GM12878 (cell line): Measurements from ENCODE around the gene KLHDC8A. TPM values are rescaled to one million over a fixed set of nuclear protein-coding genes. Genes with fewer than 3 reads are reported as not detected.

Source experiments
- BACH1 ChIP-seq: fragments of 450-650 bp; IDR thresholded peaks from 2 replicates; pipeline ENCODE4 v1.6.1; 2017; ENCODE audit warnings: mild to moderate bottlenecking, borderline replicate concordance
- CBX3 ChIP-seq: fragments of 200-600 bp; sonication (generic); IDR thresholded peaks from 2 replicates; pipeline ENCODE4 v1.6.1; 2016; ENCODE audit warnings: low read depth, borderline replicate concordance
- ESRRA ChIP-seq: IDR thresholded peaks from 2 replicates; pipeline ENCODE4 v1.6.1; 2012; ENCODE audit warnings: mild to moderate bottlenecking, low read length, improper control_type of control experiment
- ETV6 ChIP-seq, 2 experiments: fragments of 450-650 bp in 1 of 2; IDR thresholded peaks in 1 of 2; conservative IDR thresholded peaks in 1 of 2; 2 replicates each; pipeline ENCODE4 v1.6.1; 2014; ENCODE audit warnings: antibody characterized with exemption in 1 of 2, borderline replicate concordance in 1 of 2, low read depth in 1 of 2, mild to moderate bottlenecking in 1 of 2, moderate library complexity in 1 of 2
- HCFC1 ChIP-seq: fragments of 150-350 bp; IDR thresholded peaks from 2 replicates; pipeline ENCODE4 v1.6.1; 2014; ENCODE audit warnings: low read length
- MEF2A ChIP-seq: IDR thresholded peaks from 2 replicates; pipeline ENCODE4 v1.6.1; 2011; ENCODE audit warnings: low read depth, mild to moderate bottlenecking, low read length, moderate library complexity; ENCODE audit not compliant: insufficient read depth
- MXI1 ChIP-seq: fragments of 150-350 bp; IDR thresholded peaks from 2 replicates; pipeline ENCODE4 v1.6.1; 2011; ENCODE audit warnings: low read depth, mild to moderate bottlenecking, inconsistent platforms, low read length, improper control_type of control experiment
- NFYB ChIP-seq: IDR thresholded peaks from 2 replicates; pipeline ENCODE4 v1.6.1; 2011; ENCODE audit warnings: low read depth, mild to moderate bottlenecking, low read length, improper control_type of control experiment, moderate library complexity; ENCODE audit not compliant: insufficient read depth
- POLR2AphosphoS2 ChIP-seq: IDR thresholded peaks from 2 replicates; pipeline ENCODE4 v1.6.1; 2011; ENCODE audit warnings: low read depth, mild to moderate bottlenecking, low read length, improper control_type of control experiment, moderate library complexity
- POLR2AphosphoS5 ChIP-seq: IDR thresholded peaks from 2 replicates; pipeline ENCODE4 v1.6.1; 2011; ENCODE audit warnings: mild to moderate bottlenecking, low read length, inconsistent platforms
- RB1 ChIP-seq: fragments of 450-650 bp; formaldehyde crosslinking; IDR thresholded peaks from 2 replicates; pipeline ENCODE4 v1.6.1; 2017; ENCODE audit warnings: mild to moderate bottlenecking, borderline replicate concordance
- RFX5 ChIP-seq: IDR thresholded peaks from 2 replicates; pipeline ENCODE4 v1.6.1; 2011; ENCODE audit warnings: low read depth, low read length, improper control_type of control experiment
- RUNX3 ChIP-seq: IDR thresholded peaks from 2 replicates; pipeline ENCODE4 v1.6.1; 2012; ENCODE audit warnings: low read length, inconsistent platforms
- SREBF1 ChIP-seq: IDR thresholded peaks from 2 replicates; pipeline ENCODE4 v1.6.1; 2012; ENCODE audit warnings: mild to moderate bottlenecking, low read length
- SREBF2 ChIP-seq: IDR thresholded peaks from 2 replicates; pipeline ENCODE4 v1.6.1; 2012; ENCODE audit warnings: mild to moderate bottlenecking, low read length
- SRF ChIP-seq, 2 experiments: IDR thresholded peaks; 2 replicates each; pipeline ENCODE4 v1.6.1; 2011; ENCODE audit warnings: low read depth in 2 of 2, low read length in 2 of 2, mild to moderate bottlenecking in 1 of 2, moderate library complexity in 1 of 2
- TBL1XR1 ChIP-seq: IDR thresholded peaks from 2 replicates; pipeline ENCODE4 v1.6.1; 2012; ENCODE audit warnings: low read depth, low read length, improper control_type of control experiment
- ZNF207 ChIP-seq: fragments of 450-650 bp; IDR thresholded peaks from 2 replicates; pipeline ENCODE4 v1.6.1; 2014; ENCODE audit warnings: antibody characterized with exemption, mild to moderate bottlenecking, borderline replicate concordance
- ZZZ3 ChIP-seq: IDR thresholded peaks from 2 replicates; pipeline ENCODE4 v1.6.1; 2011; ENCODE audit warnings: low read depth; ENCODE audit not compliant: control insufficient read depth, insufficient read length
- polyA plus RNA-seq, 11 experiments: library from polyadenylated mRNA; depleted of rRNA in 4 of 11; unstranded in 6 of 11; stranded (reverse) in 5 of 11; fragments of >200 nt; fragmentation: Nextera tagmentation in 4 of 11; fragmentation: Illumina TruSeq in 1 of 11; extraction: Ambion mirVana in 4 of 11; extraction: Trizol in 1 of 11; gene quantifications; 1 replicate in 1 of 11; 2 replicates in 10 of 11; pipeline versions ENCODE4 v1.2.1 to v1.2.3, GENCODE V29; 2011 to 2016; ENCODE audit warnings: inconsistent platforms in 2 of 11, missing spikeins in 2 of 11, low read depth in 1 of 11
- total RNA-seq, 4 experiments: library from RNA; depleted of rRNA in 3 of 4; stranded (reverse); fragments of >200 nt in 3 of 4; fragmentation: Illumina TruSeq in 1 of 4; extraction: Trizol in 1 of 4; gene quantifications; 2 replicates each; pipeline versions ENCODE4 v1.2.1 to v1.2.3, GENCODE V29; 2013 to 2021
- TF ChIP-seq, protein P1 (sequence below): IDR thresholded peaks from 2 replicates; pipeline ENCODE4 v1.6.1; 2012; ENCODE audit warnings: low read depth, low read length, improper control_type of control experiment
- TF ChIP-seq, protein P2 (sequence below): fragments of 450-650 bp; IDR thresholded peaks from 2 replicates; pipeline ENCODE4 v1.6.1; 2017; ENCODE audit warnings: low read depth, mild to moderate bottlenecking, moderate library complexity
- TF ChIP-seq, protein P3 (sequence below): fragments of 450-650 bp; IDR thresholded peaks from 2 replicates; pipeline ENCODE4 v1.6.1; 2017; ENCODE audit warnings: borderline replicate concordance
- TF ChIP-seq, protein P4 (sequence below): fragments of 450-650 bp; IDR thresholded peaks from 2 replicates; pipeline ENCODE4 v1.6.1; 2016; ENCODE audit warnings: mild to moderate bottlenecking
- TF ChIP-seq, protein P5 (sequence below): fragments of 450-650 bp; IDR thresholded peaks from 2 replicates; pipeline ENCODE4 v1.6.1; 2018; ENCODE audit warnings: borderline replicate concordance, mild to moderate bottlenecking; ENCODE audit not compliant: partially characterized antibody

Gene KLHDC8A
- total and polyA plus RNA-seq, 10 of the 15 experiments (the other 5 are each of a cell fraction or from before 2014, with no cell fraction given) = not detected

DNA sequence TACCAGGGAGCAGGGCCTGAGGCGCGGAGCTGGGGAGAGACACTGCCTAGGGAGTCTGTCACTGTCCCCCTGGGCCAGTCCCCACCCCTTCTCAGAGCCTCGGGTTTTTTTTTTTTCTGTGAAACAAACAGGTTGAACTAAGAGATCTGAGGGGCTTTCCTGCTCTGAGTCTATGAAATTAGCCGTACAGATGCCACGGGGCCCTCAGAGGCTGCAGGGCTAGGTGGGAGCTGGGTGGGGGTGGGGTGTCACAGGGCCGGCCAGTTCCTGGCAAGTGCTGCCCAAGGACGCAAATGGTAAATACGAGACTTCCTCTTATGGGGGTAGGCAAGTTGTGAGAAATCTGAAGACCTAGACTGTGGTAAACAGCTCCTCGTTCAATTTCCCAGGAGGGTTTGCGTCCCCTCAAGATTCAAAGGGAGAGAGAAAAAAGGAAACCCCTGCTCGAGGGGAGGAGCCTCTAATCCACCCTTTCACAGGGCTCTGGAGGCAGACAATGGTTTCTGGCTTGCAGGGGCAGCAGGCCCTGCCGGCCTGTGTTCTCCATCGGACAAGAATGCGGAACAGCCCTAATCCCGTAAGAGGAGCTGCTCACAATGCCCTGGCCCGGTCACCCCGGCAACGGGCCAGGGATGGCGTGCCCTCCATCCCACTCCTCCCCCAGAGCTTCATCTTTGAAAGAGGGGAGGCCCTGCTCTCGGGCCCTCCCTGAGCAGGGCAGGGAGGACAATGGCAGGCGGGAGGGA is 43.0 kb downstream of the KLHDC8A start (continued):
- TF ChIP-seq NFYB (no peak), ZZZ3 (no peak), RB1 (no peak; the same call in 1 of the 2 replicates), SREBF1 (no peak), POLR2AphosphoS2 (no peak), ZNF207 (no peak), TBL1XR1 (peak; percentile 46; the same call in 1 of the 2 replicates), RFX5 (no peak), ESRRA (no peak), HCFC1 (no peak), ETV6 (conservative IDR thresholded peaks at IDR 0.05 in 1 of 2, IDR thresholded peaks at IDR 0.05 in 1 of 2; ENCODE audit: borderline replicate concordance in 1 of 2, low read depth in 1 of 2) (no peak), CBX3 (no peak), MXI1 (no peak), SREBF2 (no peak), RUNX3 (peak; percentile 69), MEF2A (0 out of 2 replicates have a peak, but pooled peaks have one; percentile 21), BACH1 (no peak; the same call in 1 of the 2 replicates), POLR2AphosphoS5 (peak; percentile 36; the same call in 1 of the 2 replicates), SRF (IDR thresholded peaks at IDR 0.05; ENCODE audit: low read depth in 2 of 2, low read length in 2 of 2) (no peak)
- TF ChIP-seq, protein P1, sequence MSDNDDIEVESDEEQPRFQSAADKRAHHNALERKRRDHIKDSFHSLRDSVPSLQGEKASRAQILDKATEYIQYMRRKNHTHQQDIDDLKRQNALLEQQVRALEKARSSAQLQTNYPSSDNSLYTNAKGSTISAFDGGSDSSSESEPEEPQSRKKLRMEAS = no peak
- TF ChIP-seq, protein P2, sequence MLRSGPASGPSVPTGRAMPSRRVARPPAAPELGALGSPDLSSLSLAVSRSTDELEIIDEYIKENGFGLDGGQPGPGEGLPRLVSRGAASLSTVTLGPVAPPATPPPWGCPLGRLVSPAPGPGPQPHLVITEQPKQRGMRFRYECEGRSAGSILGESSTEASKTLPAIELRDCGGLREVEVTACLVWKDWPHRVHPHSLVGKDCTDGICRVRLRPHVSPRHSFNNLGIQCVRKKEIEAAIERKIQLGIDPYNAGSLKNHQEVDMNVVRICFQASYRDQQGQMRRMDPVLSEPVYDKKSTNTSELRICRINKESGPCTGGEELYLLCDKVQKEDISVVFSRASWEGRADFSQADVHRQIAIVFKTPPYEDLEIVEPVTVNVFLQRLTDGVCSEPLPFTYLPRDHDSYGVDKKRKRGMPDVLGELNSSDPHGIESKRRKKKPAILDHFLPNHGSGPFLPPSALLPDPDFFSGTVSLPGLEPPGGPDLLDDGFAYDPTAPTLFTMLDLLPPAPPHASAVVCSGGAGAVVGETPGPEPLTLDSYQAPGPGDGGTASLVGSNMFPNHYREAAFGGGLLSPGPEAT = peak; percentile 91
- TF ChIP-seq, protein P3, sequence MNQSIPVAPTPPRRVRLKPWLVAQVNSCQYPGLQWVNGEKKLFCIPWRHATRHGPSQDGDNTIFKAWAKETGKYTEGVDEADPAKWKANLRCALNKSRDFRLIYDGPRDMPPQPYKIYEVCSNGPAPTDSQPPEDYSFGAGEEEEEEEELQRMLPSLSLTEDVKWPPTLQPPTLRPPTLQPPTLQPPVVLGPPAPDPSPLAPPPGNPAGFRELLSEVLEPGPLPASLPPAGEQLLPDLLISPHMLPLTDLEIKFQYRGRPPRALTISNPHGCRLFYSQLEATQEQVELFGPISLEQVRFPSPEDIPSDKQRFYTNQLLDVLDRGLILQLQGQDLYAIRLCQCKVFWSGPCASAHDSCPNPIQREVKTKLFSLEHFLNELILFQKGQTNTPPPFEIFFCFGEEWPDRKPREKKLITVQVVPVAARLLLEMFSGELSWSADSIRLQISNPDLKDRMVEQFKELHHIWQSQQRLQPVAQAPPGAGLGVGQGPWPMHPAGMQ = no peak
- TF ChIP-seq, protein P4, sequence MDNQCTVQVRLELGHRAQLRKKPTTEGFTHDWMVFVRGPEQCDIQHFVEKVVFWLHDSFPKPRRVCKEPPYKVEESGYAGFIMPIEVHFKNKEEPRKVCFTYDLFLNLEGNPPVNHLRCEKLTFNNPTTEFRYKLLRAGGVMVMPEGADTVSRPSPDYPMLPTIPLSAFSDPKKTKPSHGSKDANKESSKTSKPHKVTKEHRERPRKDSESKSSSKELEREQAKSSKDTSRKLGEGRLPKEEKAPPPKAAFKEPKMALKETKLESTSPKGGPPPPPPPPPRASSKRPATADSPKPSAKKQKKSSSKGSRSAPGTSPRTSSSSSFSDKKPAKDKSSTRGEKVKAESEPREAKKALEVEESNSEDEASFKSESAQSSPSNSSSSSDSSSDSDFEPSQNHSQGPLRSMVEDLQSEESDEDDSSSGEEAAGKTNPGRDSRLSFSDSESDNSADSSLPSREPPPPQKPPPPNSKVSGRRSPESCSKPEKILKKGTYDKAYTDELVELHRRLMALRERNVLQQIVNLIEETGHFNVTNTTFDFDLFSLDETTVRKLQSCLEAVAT = peak; percentile 47
- TF ChIP-seq, protein P5, sequence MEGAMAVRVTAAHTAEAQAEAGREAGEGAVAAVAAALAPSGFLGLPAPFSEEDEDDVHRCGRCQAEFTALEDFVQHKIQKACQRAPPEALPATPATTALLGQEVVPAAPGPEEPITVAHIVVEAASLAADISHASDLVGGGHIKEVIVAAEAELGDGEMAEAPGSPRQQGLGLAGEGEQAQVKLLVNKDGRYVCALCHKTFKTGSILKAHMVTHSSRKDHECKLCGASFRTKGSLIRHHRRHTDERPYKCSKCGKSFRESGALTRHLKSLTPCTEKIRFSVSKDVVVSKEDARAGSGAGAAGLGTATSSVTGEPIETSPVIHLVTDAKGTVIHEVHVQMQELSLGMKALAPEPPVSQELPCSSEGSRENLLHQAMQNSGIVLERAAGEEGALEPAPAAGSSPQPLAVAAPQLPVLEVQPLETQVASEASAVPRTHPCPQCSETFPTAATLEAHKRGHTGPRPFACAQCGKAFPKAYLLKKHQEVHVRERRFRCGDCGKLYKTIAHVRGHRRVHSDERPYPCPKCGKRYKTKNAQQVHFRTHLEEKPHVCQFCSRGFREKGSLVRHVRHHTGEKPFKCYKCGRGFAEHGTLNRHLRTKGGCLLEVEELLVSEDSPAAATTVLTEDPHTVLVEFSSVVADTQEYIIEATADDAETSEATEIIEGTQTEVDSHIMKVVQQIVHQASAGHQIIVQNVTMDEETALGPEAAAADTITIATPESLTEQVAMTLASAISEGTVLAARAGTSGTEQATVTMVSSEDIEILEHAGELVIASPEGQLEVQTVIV = no peak
